Mucosa of descending colon (tissue), 3 donors: ENCODE data around the gene CYP2A7. TPM values are rescaled to one million over a fixed set of nuclear protein-coding genes. Genes with fewer than 3 reads are reported as not detected.
"Not testable (repeated sequence)": the region's sequence is repeated elsewhere in the genome, so short reads cannot be mapped to it uniquely, and the experiment has no call there.

Experiments
- ATAC-seq: fragments of 200-7000 bp; cut with Tn5 transposase; one replicate; pipeline ENCODE4 v1.9.1; 2020; ENCODE audit warnings: mild to moderate bottlenecking, moderate library complexity
- DNase-seq, 3 donors: peaks; one replicate each; pipeline ENCODE4 v3.0.0-alpha.2; 2020
- H3K36me3 ChIP-seq: fragments of 200-600 bp; one replicate; pipeline ENCODE4 v1.8.0; 2021; ENCODE audit warnings: low read depth, mild to moderate bottlenecking
- H3K4me1 ChIP-seq: fragments of 200-600 bp; one replicate; pipeline ENCODE4 v1.8.0; 2021; ENCODE audit warnings: low read depth, mild to moderate bottlenecking
- H3K4me3 ChIP-seq: fragments of 200-600 bp; one replicate; pipeline ENCODE4 v1.8.0; 2021; ENCODE audit warnings: mild to moderate bottlenecking
- H3K9me3 ChIP-seq: fragments of 200-600 bp; one replicate; pipeline ENCODE4 v1.8.0; 2021; ENCODE audit warnings: mild to moderate bottlenecking
- intact Hi-C, 2 donors: fragments of 100-400 bp; cut with DNase I in 1 of 2; cut with micrococcal nuclease in 1 of 2; formaldehyde crosslinking; loops; one replicate each; pipeline versions ENCODE4 v1.11.0 to v1.11.1; 2022; cut with DNase I, micrococcal nuclease
- total RNA-seq, 3 donors: library from RNA; stranded (reverse); fragmentation: NEBNext Ultra II Directional in 2 of 3; extraction: Animal tissue kit (Norgen Biotek cat#: 25700) in 2 of 3; gene quantifications; one replicate each; pipeline versions ENCODE4 v1.2.1 to v1.2.4, GENCODE V29; 2021 to 2023
- TF ChIP-seq, protein P1 (sequence below): fragments of 200-600 bp; IDR thresholded peaks from one replicate; pipeline ENCODE4 v1.8.0; 2022; ENCODE audit warnings: antibody characterized with exemption, mild to moderate bottlenecking
- donor health status: DM: no; HTN: no; CAD: no; lungs with moderate emphysema.
- donor health status: DM: no; HTN: no; CAD: no.
- donor health status: DM: no; HTN: yes; CAD: no.

CYP2A7 gene
- total RNA-seq, 3 donors from 2014 or later = not detected

DNA sequence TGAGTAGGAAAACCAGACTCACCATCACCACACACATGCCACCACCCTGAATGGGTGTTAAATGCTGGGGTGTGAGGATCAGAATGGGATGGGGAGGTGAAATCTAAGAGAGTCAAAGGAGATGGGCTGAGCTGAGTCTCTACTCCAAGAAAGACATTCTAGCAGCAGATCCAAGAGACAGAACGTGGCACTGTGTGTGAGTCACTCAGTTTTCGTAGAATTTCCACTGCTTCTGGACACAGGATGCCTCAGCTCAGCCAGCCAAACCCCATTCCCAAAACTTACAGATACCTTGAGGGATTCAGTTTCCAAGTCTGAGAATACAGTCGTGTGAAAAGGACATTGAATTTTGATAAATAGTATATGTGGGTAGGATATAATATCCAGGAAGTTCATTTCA, 7.3 kb upstream of the CYP2A7 start:
- TF ChIP-seq, protein P1, sequence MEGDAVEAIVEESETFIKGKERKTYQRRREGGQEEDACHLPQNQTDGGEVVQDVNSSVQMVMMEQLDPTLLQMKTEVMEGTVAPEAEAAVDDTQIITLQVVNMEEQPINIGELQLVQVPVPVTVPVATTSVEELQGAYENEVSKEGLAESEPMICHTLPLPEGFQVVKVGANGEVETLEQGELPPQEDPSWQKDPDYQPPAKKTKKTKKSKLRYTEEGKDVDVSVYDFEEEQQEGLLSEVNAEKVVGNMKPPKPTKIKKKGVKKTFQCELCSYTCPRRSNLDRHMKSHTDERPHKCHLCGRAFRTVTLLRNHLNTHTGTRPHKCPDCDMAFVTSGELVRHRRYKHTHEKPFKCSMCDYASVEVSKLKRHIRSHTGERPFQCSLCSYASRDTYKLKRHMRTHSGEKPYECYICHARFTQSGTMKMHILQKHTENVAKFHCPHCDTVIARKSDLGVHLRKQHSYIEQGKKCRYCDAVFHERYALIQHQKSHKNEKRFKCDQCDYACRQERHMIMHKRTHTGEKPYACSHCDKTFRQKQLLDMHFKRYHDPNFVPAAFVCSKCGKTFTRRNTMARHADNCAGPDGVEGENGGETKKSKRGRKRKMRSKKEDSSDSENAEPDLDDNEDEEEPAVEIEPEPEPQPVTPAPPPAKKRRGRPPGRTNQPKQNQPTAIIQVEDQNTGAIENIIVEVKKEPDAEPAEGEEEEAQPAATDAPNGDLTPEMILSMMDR = no peak
- ATAC-seq (no peak), DNase-seq (no peak)

DNA sequence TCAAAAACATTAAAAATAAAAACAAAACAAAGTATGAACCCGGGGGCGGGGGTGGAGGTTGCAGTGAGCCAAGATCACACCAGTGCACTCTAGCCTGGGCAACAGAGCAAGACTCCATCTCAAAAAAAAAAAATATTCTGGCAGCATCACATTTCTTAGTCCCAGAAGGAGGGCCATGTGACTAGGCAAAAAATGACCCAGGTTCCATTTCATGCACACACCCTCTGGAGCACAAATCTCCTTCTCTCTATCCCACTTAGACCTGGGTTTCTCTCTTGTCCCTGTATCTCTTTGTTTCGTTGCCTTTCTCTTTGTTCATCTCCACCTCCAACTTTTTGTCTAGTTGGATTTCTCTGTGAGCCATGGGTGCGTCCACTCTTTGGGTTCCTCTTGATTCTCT, 6.2 kb upstream of the CYP2A7 start:
- no peak for DNase-seq

More for the DNA sequence above, 7.3 kb upstream of the CYP2A7 start:
- Histone ChIP-seq H3K4me1 (no peaks in the 10 kb centered on the region), H3K9me3 (no peaks in the 10 kb centered on the region), H3K4me3 (no peak overlapping the region), H3K36me3 (no peaks in the 10 kb centered on the region)
- intact Hi-C loops = no loop called here

DNA sequence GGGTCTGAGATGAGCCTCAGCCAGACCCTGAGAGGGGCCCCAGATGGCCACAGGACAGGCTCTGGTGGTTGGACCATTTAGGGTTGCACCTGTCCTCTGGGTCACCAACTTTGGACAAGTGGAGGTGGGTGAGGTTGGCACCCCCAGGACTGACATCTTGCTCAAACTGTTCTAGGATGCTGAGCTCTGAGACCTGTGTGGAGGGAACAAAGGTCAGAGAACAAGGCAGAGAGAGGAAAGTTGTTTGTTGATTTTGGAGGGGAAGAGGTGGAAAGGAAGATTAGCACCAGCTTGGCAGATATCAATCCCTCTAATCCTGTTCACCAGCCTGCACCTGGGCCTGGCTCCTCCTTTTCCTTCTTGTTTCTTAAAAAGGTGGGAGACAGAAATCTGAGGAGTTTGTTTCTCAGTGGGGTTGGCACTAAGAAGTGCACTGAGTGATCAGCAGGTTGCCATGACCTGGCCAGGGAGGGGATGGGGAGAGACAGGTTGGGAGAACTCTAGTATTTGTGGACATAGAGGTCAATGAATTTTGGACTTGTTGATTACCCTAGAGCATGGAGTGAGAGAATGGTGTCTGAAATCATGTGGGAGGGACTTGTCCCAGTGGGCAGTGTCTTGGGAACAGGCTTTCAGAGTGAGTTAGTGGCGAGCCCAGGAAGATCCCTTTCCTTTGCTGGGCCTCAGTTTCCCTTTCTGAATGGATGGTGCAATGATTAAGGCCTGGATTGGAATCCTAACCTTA, 2.3 kb upstream of the CYP2A7 start:
- peak; percentile 50 for ATAC-seq
- intact Hi-C loops, DNase-seq: not testable (repeated sequence)

More for the DNA sequence above, 6.2 kb upstream of the CYP2A7 start:
- no peak for ATAC-seq
- no peaks in the 10 kb centered on the region for H3K36me3 ChIP-seq
- H3K4me3 ChIP-seq = no peak overlapping the region
- H3K4me1 ChIP-seq = no peaks in the 10 kb centered on the region
- intact Hi-C loops = no loop called here
- H3K9me3 ChIP-seq = no peaks in the 10 kb centered on the region
- TF ChIP-seq, protein P1 = no peak

DNA sequence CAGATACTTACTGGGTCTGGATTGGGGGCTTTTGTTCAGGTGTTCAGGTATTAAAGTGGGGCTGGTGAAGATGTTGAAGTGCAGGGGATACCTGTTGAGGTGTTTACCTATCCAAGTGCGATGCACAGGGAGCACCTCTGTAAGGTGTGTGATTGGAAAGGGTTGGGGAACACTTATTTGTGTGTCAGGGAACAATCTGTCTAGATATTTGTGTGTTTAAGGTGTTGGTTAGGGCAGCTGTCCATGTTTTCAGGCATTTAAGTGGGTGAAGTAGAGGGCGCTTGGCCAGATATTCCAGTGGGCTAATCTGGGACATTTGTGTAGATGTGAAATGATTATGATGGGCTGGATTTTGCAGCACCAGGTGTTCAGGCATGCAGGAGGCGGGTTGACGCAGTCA, 2.7 kb downstream of the CYP2A7 start:
- H3K4me1 ChIP-seq, intact Hi-C loops, H3K4me3 ChIP-seq, DNase-seq, H3K9me3 ChIP-seq, H3K36me3 ChIP-seq, ATAC-seq: not testable (repeated sequence)

More for the DNA sequence above, 2.3 kb upstream of the CYP2A7 start:
- not testable (repeated sequence) for H3K36me3 ChIP-seq, H3K4me1 ChIP-seq, H3K9me3 ChIP-seq, H3K4me3 ChIP-seq

DNA sequence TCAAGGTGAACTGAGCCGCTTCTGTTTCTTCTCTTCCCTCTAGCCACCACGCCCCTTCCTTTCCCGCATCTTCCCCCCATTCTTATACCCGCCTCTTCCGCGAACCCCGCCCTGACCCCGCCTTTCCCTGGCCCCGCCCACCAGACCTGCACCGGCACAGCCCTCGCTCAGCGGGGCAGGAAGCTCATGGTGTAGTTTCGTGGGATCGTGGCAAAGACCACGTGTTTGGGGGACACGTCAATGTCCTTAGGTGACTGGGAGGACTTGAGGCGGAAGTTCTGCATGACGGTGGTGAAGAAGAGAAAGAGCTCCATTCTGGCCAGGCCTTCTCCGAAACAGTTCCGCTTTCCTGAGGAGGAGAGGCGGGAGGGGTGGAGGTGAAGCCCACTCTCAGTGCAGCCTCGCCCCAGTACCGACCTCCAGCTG, 6.5 kb downstream of the CYP2A7 start:
- H3K4me3 ChIP-seq, H3K36me3 ChIP-seq, H3K9me3 ChIP-seq, H3K4me1 ChIP-seq, intact Hi-C loops: not testable (repeated sequence)
- ATAC-seq (peak; percentile 97), DNase-seq (peak; percentile 90 to 94 (median 93))

DNA sequence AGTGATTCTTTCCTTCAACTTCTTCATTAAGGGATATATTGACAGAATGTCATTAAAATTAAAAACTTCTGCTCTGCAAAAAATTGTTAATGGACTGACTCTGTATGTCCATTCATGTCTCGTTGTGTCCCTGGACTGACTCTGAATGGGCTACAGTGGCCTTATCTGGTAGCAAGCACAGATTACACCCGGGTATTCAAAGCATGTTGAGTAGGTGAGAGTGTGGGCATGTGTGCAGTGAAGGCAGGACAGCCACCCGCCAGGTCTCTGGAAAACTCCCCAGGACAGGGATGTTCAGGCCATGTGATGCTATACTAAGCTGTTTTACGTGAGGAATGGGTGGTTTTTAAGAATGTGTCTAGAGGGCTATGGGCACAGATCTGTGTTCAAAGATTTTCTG, 7.2 kb downstream of the CYP2A7 start:
- intact Hi-C loops, H3K4me3 ChIP-seq, H3K9me3 ChIP-seq, DNase-seq, H3K4me1 ChIP-seq, ATAC-seq, H3K36me3 ChIP-seq: not testable (repeated sequence)

DNA sequence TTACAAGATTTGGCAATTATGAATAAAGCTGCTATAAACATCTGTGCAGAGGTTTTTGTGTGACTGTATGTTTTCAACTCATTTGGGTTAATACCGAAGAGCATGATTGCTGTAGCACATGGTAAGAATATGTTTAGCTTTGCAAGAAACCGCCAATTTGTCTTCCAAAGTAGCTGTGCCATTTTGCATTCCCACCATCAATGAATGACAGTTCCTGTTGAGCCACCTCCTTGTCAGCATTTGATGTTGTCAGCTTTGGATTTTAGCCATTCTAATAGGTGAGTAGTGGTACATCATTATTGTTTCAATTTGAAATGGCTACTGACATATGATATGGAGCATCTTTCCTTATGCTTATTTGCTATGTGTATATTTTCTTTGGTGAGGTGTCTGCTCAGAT, 8.2 kb downstream of the CYP2A7 start:
- H3K4me3 ChIP-seq = not testable (repeated sequence)

DNA sequence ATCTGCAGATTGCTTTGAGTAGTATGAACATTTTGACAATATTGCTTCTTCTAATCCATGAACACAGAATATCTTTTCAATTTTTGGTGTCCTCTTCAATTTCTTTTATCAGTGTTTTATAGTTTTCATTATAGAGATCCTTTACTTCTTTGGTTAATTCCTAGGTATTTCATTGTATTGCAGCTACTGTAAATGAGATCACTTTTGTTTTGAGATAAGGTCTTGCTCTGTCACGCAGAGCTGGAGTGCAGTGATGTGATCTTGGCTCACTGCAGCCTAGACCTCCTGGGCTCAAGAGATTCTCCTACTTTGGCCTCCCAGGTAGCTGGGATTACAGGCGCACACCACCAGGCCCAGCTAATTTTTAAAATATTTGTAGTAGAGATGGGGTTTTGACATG, 9.8 kb downstream of the CYP2A7 start:
- TF ChIP-seq, protein P1 = no peak

More for the DNA sequence above, 8.2 kb downstream of the CYP2A7 start:
- intact Hi-C loops, DNase-seq, H3K36me3 ChIP-seq, H3K9me3 ChIP-seq, H3K4me1 ChIP-seq, ATAC-seq: not testable (repeated sequence)

More for the DNA sequence above, 9.8 kb downstream of the CYP2A7 start:
- intact Hi-C loops = no loop called here
- Histone ChIP-seq H3K4me3 (no peak overlapping the region), H3K4me1 (no peaks in the 10 kb centered on the region), H3K36me3 (no peaks in the 10 kb centered on the region), H3K9me3 (no peaks in the 10 kb centered on the region)
- ATAC-seq (no peak), DNase-seq (no peak)
